SHP77 treated with DMSO at 0.1 percent for 48 hours (cell line): ENCODE data around the gene YPEL2.

Experiments
- DNase-seq: peaks from one replicate; lab custom pipeline; 2025; lab: John Stamatoyannopoulos, UW

The YPEL2 gene

GRCh38 chr17:59330053-59330942 lies 1.2 kb upstream of the YPEL2 start:
- DNase-seq, result no peak

GRCh38 chr17:59331929-59332748 lies 684 bp downstream of the YPEL2 start:
- no peak for DNase-seq

GRCh38 chr17:59332749-59333377 lies 1.4 kb downstream of the YPEL2 start:
- no peak for DNase-seq

GRCh38 chr17:59333836-59334235 lies 2.4 kb downstream of the YPEL2 start:
- DNase-seq, result no peak

- DNase-seq, result no peak
These were observed 4.2 kb downstream of the YPEL2 start for GRCh38 chr17:59335685-59336084.

GRCh38 chr17:59337741-59338299 lies 6.4 kb downstream of the YPEL2 start:
- DNase-seq, result no peak

GRCh38 chr17:59338498-59338897 lies 7.0 kb downstream of the YPEL2 start:
- no peak for DNase-seq

GRCh38 chr17:59341922-59342321 lies 10.5 kb downstream of the YPEL2 start:
- DNase-seq, result no peak

- DNase-seq, result no peak
These were observed 11.3 kb downstream of the YPEL2 start for GRCh38 chr17:59342681-59343131.

GRCh38 chr17:59345476-59345875 lies 14.0 kb downstream of the YPEL2 start:
- DNase-seq, result no peak

- DNase-seq, result no peak
These were observed 14.9 kb downstream of the YPEL2 start for GRCh38 chr17:59346341-59346740.

- no peak for DNase-seq
These were observed 15.5 kb downstream of the YPEL2 start for GRCh38 chr17:59346876-59347407.

GRCh38 chr17:59347975-59348391 lies 16.5 kb downstream of the YPEL2 start:
- DNase-seq, result no peak

- no peak for DNase-seq
These were observed 17.7 kb downstream of the YPEL2 start for GRCh38 chr17:59349178-59349577.

- DNase-seq, result no peak
These were observed 21.8 kb downstream of the YPEL2 start for GRCh38 chr17:59353106-59353854.

- DNase-seq, result no peak
These were observed 22.7 kb downstream of the YPEL2 start for GRCh38 chr17:59353936-59354755.

GRCh38 chr17:59355030-59355701 lies 23.7 kb downstream of the YPEL2 start:
- DNase-seq, result no peak

- no peak for DNase-seq
These were observed 24.4 kb downstream of the YPEL2 start for GRCh38 chr17:59355702-59356325.

- DNase-seq, result no peak
These were observed 25.2 kb downstream of the YPEL2 start for GRCh38 chr17:59356543-59357218.
